Measurements from ENCODE around the gene MYH1. TPM values are rescaled to one million over a fixed set of nuclear protein-coding genes. Genes with fewer than 3 reads are reported as not detected.

MYH1 gene
- total and polyA plus RNA-seq, 2 of the 8 experiments (the other 6 are each of a cell fraction or from before 2014, with no cell fraction given), result not detected

DNA sequence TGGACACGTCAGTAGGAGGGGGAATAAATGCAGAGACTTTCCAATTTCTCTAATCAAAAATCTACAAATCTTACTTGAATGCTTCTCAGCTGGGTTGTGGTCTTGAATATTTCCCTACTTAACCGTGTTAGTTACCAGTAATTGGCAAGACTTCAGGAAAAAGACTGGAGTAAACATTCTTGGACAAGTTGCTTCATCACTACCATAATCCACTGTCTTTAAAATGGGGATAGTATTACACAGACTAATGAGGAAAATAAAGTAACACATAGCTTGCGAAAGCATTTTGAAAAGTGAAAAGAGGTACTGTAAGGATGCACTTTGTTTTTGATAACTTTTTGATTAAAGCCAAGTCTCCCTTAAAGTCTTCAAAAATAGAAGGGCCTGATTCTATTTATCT lies 18.4 kb downstream of the MYH1 start:
- H3K14ac ChIP-seq (ENCODE audit: insufficient read length), result no peak overlapping the region
- no peak overlapping the region for H3K4me2 ChIP-seq (ENCODE audit: insufficient read depth in 1 of 2, low read depth in 2 of 2, low read length in 2 of 2)
- no peak overlapping the region for H3K23ac ChIP-seq (ENCODE audit: insufficient read length)
- no peaks in the 10 kb centered on the region for H3K79me2 ChIP-seq (ENCODE audit: control insufficient read depth in 1 of 2, insufficient read depth in 2 of 2, low read length in 2 of 2)
- H3K27ac ChIP-seq (ENCODE audit: low read depth, low read length), result no peak overlapping the region
- H3K4me1 ChIP-seq (replicated peaks in 1 of 4; ENCODE audit: control insufficient read depth in 3 of 4, insufficient read depth in 4 of 4, low read length in 3 of 4), result no peaks in the 10 kb centered on the region; a peak in 1 of 7 replicates
- no peak overlapping the region for H2BK12ac ChIP-seq (ENCODE audit: low read depth, low read length)
- POLR2A ChIA-PET (ENCODE audit: partially characterized antibody), result no interaction called here
- CTCF ChIA-PET (ENCODE audit: partially characterized antibody), result no interaction called here
- WGBS, 2 experiments (ENCODE audit: extremely low coverage in 1 of 2, insufficient coverage in 1 of 2, insufficient read length in 1 of 2, insufficient replicate concordance in 2 of 2, low coverage in 1 of 2, low lambda C conversion rate in 2 of 2, missing lambda C conversion rate in 1 of 2), result 85% methylated on average over 3 of the region's 3 CpGs; no CpG with 5 or more reads in 1 of the 2 experiments
- H3K9me3 ChIP-seq (ENCODE audit: insufficient read depth in 2 of 2, low read depth in 1 of 2, low read length in 1 of 2), result no peaks in the 10 kb centered on the region
- H3K23me2 ChIP-seq (ENCODE audit: low read depth, low read length), result no peaks in the 10 kb centered on the region
- H4K8ac ChIP-seq (ENCODE audit: extremely low read depth, insufficient read depth, low read length), result no peak overlapping the region
- DNase-seq (ENCODE audit: low read depth in 1 of 2, low spot score in 2 of 2), result no peak
- H3K56ac ChIP-seq (replicated peaks; ENCODE audit: insufficient read length, low read depth, low read length), result no peak overlapping the region
- no peak overlapping the region for H3K4ac ChIP-seq (replicated peaks; ENCODE audit: insufficient read length, low read depth, low read length)
- no peaks in the 10 kb centered on the region for H3K27me3 ChIP-seq (replicated peaks in 1 of 4; ENCODE audit: control insufficient read depth in 3 of 4, extremely low read depth in 1 of 4, insufficient read depth in 3 of 4, low read length in 3 of 4)
- H3K9ac ChIP-seq (replicated peaks in 1 of 4; ENCODE audit: extremely low read depth in 1 of 4, low read depth in 3 of 4, low read length in 3 of 4), result no peak overlapping the region
- H2AFZ ChIP-seq (ENCODE audit: low read length), result no peak overlapping the region
- no peak overlapping the region for H2BK15ac ChIP-seq (ENCODE audit: low read length)
- no peaks in the 10 kb centered on the region for H4K20me1 ChIP-seq (replicated peaks in 1 of 2; ENCODE audit: control insufficient read depth in 1 of 2, insufficient read depth in 2 of 2, low read length in 2 of 2)
- no peaks in the 10 kb centered on the region for H3K36me3 ChIP-seq (ENCODE audit: control insufficient read depth in 2 of 4, insufficient read depth in 4 of 4, low read length in 3 of 4)
- no peak overlapping the region for H3K18ac ChIP-seq (ENCODE audit: extremely low read depth, low read length)
- no peak for FAIRE-seq
- H3K4me3 ChIP-seq (ENCODE audit: extremely low read depth in 1 of 4, insufficient read depth in 2 of 4, low read depth in 3 of 4, low read length in 4 of 4), result no peak overlapping the region
- no peak overlapping the region for H2BK5ac ChIP-seq (ENCODE audit: low read depth, low read length)
- no peak overlapping the region for H2BK20ac ChIP-seq (ENCODE audit: low read length)
- H2AK5ac ChIP-seq (ENCODE audit: low read depth, low read length), result no peak overlapping the region
- H2BK120ac ChIP-seq (replicated peaks; ENCODE audit: low read depth, low read length), result no peak overlapping the region
- no peaks in the 10 kb centered on the region for H3K79me1 ChIP-seq (ENCODE audit: low read depth, low read length)
- no peak overlapping the region for H4K5ac ChIP-seq (ENCODE audit: insufficient read length, low read depth, low read length)
- no peak overlapping the region for H4K91ac ChIP-seq (replicated peaks; ENCODE audit: insufficient read length, low read length)
- TF ChIP-seq SP4 (IDR thresholded peaks at IDR 0.05; ENCODE audit: low read length) (no peak), SP2 (IDR thresholded peaks at IDR 0.05; ENCODE audit: low read length) (no peak), GABPA (IDR thresholded peaks at IDR 0.05; ENCODE audit: borderline replicate concordance, insufficient read depth, low read length) (no peak), SIX5 (IDR thresholded peaks at IDR 0.05; ENCODE audit: low read depth, low read length) (no peak), TAF1 (IDR thresholded peaks at IDR 0.05; ENCODE audit: low read depth, low read length) (no peak), YY1 (IDR thresholded peaks at IDR 0.05; ENCODE audit: low read depth, low read length) (no peak), RNF2 (IDR thresholded peaks at IDR 0.05; ENCODE audit: borderline replicate concordance, low read depth, low read length, missing control alignments, poor library complexity, severe bottlenecking) (no peak), RAD21 (IDR thresholded peaks at IDR 0.05 in 1 of 2, conservative IDR thresholded peaks at IDR 0.05 in 1 of 2; ENCODE audit: low read depth in 2 of 2, low read length in 2 of 2) (no peak), KDM1A (IDR thresholded peaks at IDR 0.05; ENCODE audit: borderline replicate concordance, low read length) (no peak), CTBP2 (IDR thresholded peaks at IDR 0.05; ENCODE audit: borderline replicate concordance, insufficient read depth, insufficient read length, low read length) (no peak), HDAC2 (IDR thresholded peaks at IDR 0.05; ENCODE audit: borderline replicate concordance in 1 of 2, low read depth in 2 of 2, low read length in 2 of 2) (no peak)
- TF ChIP-seq, protein P1, sequence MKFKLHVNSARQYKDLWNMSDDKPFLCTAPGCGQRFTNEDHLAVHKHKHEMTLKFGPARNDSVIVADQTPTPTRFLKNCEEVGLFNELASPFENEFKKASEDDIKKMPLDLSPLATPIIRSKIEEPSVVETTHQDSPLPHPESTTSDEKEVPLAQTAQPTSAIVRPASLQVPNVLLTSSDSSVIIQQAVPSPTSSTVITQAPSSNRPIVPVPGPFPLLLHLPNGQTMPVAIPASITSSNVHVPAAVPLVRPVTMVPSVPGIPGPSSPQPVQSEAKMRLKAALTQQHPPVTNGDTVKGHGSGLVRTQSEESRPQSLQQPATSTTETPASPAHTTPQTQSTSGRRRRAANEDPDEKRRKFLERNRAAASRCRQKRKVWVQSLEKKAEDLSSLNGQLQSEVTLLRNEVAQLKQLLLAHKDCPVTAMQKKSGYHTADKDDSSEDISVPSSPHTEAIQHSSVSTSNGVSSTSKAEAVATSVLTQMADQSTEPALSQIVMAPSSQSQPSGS (IDR thresholded peaks at IDR 0.05; ENCODE audit: low read length), result no peak

All from H1 (cell line).